H1 (cell line): ENCODE results near the gene NPY5R. TPM values are rescaled to one million over a fixed set of nuclear protein-coding genes. Genes with fewer than 3 reads are reported as not detected.

ENCODE experiments used
- CTCF ChIA-PET: fragments of 300-600 bp; sonication (Branson Sonifier 250); formaldehyde crosslinking; loops from one replicate; lab custom pipeline; 2021; ENCODE audit not compliant: partially characterized antibody; lab: Charles Lee
- POLR2A ChIA-PET: fragments of 300-600 bp; sonication (Branson Sonifier 250); formaldehyde crosslinking; loops from one replicate; lab custom pipeline; 2021; ENCODE audit warnings: inconsistent platforms; ENCODE audit not compliant: partially characterized antibody; lab: Charles Lee
- DNase-seq, 2 experiments: peaks; one replicate each; pipeline versions ENCODE4 v3.0.0 to v3.0.0-alpha.2; 2010 to 2022; ENCODE audit warnings: low spot score in 2 of 2, low read depth in 1 of 2, mixed read lengths in 1 of 2
- FAIRE-seq: peaks from 2 replicates; lab custom pipeline; 2011; peaks lifted over from hg19 to GRCh38; lab: Jason Lieb, UNC
- H2AFZ ChIP-seq: 2 replicates; pipeline ENCODE4 v1.8.1; 2012; ENCODE audit warnings: low read length, inconsistent platforms
- H2AK5ac ChIP-seq: 2 replicates; pipeline ENCODE4 v1.6.1; 2013; ENCODE audit warnings: low read depth, low read length
- H2BK120ac ChIP-seq: replicated peaks from 2 replicates; pipeline ENCODE3; 2013; ENCODE audit warnings: low read depth, low read length, inconsistent platforms
- H2BK12ac ChIP-seq: 2 replicates; pipeline ENCODE4 v1.6.1; 2013; ENCODE audit warnings: low read depth, low read length
- H2BK15ac ChIP-seq: 2 replicates; pipeline ENCODE4 v1.6.1; 2013; ENCODE audit warnings: low read length
- H2BK20ac ChIP-seq: 2 replicates; pipeline ENCODE4 v1.6.1; 2013; ENCODE audit warnings: low read length
- H2BK5ac ChIP-seq: 2 replicates; pipeline ENCODE4 v1.6.1; 2013; ENCODE audit warnings: low read depth, low read length
- H3K14ac ChIP-seq: 2 replicates; pipeline ENCODE4 v1.6.1; 2013; ENCODE audit warnings: inconsistent platforms; ENCODE audit not compliant: insufficient read length
- H3K18ac ChIP-seq: 2 replicates; pipeline ENCODE4 v1.6.1; 2013; ENCODE audit warnings: low read length; ENCODE audit errors: extremely low read depth
- H3K23ac ChIP-seq: 2 replicates; pipeline ENCODE4 v1.6.1; 2013; ENCODE audit warnings: inconsistent platforms; ENCODE audit not compliant: insufficient read length
- H3K23me2 ChIP-seq: 2 replicates; pipeline ENCODE4 v1.6.1; 2013; ENCODE audit warnings: low read depth, low read length
- H3K27ac ChIP-seq: 2 replicates; pipeline ENCODE4 v1.6.1; 2011; ENCODE audit warnings: low read depth, low read length, inconsistent platforms
- H3K27me3 ChIP-seq, 4 experiments: replicated peaks in 1 of 4; 1 replicate in 1 of 4; 2 replicates in 3 of 4; pipeline versions ENCODE4 v1.6.1 to v1.8.1; 2011 to 2013; ENCODE audit warnings: low read length in 3 of 4, mild to moderate bottlenecking in 3 of 4, inconsistent platforms in 2 of 4, mixed read lengths in 2 of 4, moderate library complexity in 1 of 4; ENCODE audit not compliant: control insufficient read depth in 3 of 4, insufficient read depth in 3 of 4; ENCODE audit errors: extremely low read depth in 1 of 4
- H3K36me3 ChIP-seq, 4 experiments: 2 replicates each; pipeline versions ENCODE4 v1.6.1 to v1.8.1; 2011 to 2013; ENCODE audit warnings: mild to moderate bottlenecking in 4 of 4, low read length in 3 of 4, moderate library complexity in 2 of 4, control low read depth in 1 of 4, inconsistent platforms in 1 of 4; ENCODE audit not compliant: insufficient read depth in 4 of 4, control insufficient read depth in 2 of 4
- H3K4ac ChIP-seq: replicated peaks from 2 replicates; pipeline ENCODE3; 2013; ENCODE audit warnings: low read length, low read depth, mixed read lengths, inconsistent platforms; ENCODE audit not compliant: insufficient read length
- H3K4me1 ChIP-seq, 4 experiments: replicated peaks in 1 of 4; 1 replicate in 1 of 4; 2 replicates in 3 of 4; pipeline versions ENCODE4 v1.6.1 to v1.8.1; 2011 to 2013; ENCODE audit warnings: low read length in 3 of 4, inconsistent platforms in 2 of 4, mixed read lengths in 1 of 4; ENCODE audit not compliant: insufficient read depth in 4 of 4, control insufficient read depth in 3 of 4
- H3K4me2 ChIP-seq, 2 experiments: 2 replicates each; pipeline versions ENCODE4 v1.6.1 to v1.8.1; 2011 to 2013; ENCODE audit warnings: low read depth in 2 of 2, low read length in 2 of 2, control low read depth in 1 of 2, inconsistent platforms in 1 of 2, mild to moderate bottlenecking in 1 of 2; ENCODE audit not compliant: insufficient read depth in 1 of 2
- H3K4me3 ChIP-seq, 4 experiments: fragments of 200-600, 300-600 bp in 1 of 4; sonication (generic), shearing (Covaris generic), sonication (Bioruptor Twin) in 1 of 4; 2 replicates each; pipeline versions ENCODE4 v1.5.1 to v1.8.1; 2011 to 2016; ENCODE audit warnings: low read length in 4 of 4, low read depth in 3 of 4, control low read depth in 2 of 4, inconsistent platforms in 2 of 4, mild to moderate bottlenecking in 2 of 4, mixed read lengths in 1 of 4, moderate library complexity in 1 of 4; ENCODE audit not compliant: insufficient read depth in 2 of 4; ENCODE audit errors: extremely low read depth in 1 of 4
- H3K56ac ChIP-seq: replicated peaks from 2 replicates; pipeline ENCODE3; 2013; ENCODE audit warnings: low read depth, mild to moderate bottlenecking, mixed read lengths, low read length, inconsistent platforms; ENCODE audit not compliant: insufficient read length
- H3K79me1 ChIP-seq: 2 replicates; pipeline ENCODE4 v1.6.1; 2013; ENCODE audit warnings: low read depth, low read length, control low read depth
- H3K79me2 ChIP-seq, 2 experiments: 2 replicates each; pipeline versions ENCODE4 v1.6.1 to v1.8.1; 2012 to 2013; ENCODE audit warnings: low read length in 2 of 2, mild to moderate bottlenecking in 2 of 2, inconsistent platforms in 1 of 2; ENCODE audit not compliant: insufficient read depth in 2 of 2, control insufficient read depth in 1 of 2
- H3K9ac ChIP-seq, 4 experiments: replicated peaks in 1 of 4; 1 replicate in 1 of 4; 2 replicates in 3 of 4; pipeline versions ENCODE4 v1.6.1 to v1.8.1; 2011 to 2013; ENCODE audit warnings: low read depth in 3 of 4, low read length in 3 of 4, control low read depth in 2 of 4, mild to moderate bottlenecking in 2 of 4, moderate library complexity in 2 of 4, inconsistent platforms in 1 of 4; ENCODE audit errors: extremely low read depth in 1 of 4
- H3K9me3 ChIP-seq, 2 experiments: 2 replicates each; pipeline versions ENCODE4 v1.6.1 to v1.8.1; 2012 to 2013; ENCODE audit warnings: mild to moderate bottlenecking in 2 of 2, moderate library complexity in 2 of 2, control low read depth in 1 of 2, inconsistent platforms in 1 of 2, low read depth in 1 of 2, low read length in 1 of 2, mixed read lengths in 1 of 2; ENCODE audit not compliant: insufficient read depth in 2 of 2
- H4K20me1 ChIP-seq, 2 experiments: replicated peaks in 1 of 2; 2 replicates each; pipeline versions ENCODE3 to v1.8.1; 2011 to 2013; ENCODE audit warnings: inconsistent platforms in 2 of 2, low read length in 2 of 2, mild to moderate bottlenecking in 1 of 2; ENCODE audit not compliant: insufficient read depth in 2 of 2, control insufficient read depth in 1 of 2
- H4K5ac ChIP-seq: 2 replicates; pipeline ENCODE4 v1.6.1; 2013; ENCODE audit warnings: low read length, low read depth, mixed read lengths, inconsistent platforms; ENCODE audit not compliant: insufficient read length
- H4K8ac ChIP-seq: 2 replicates; pipeline ENCODE4 v1.8.0; 2013; ENCODE audit warnings: mild to moderate bottlenecking, moderate library complexity, low read length, inconsistent platforms; ENCODE audit not compliant: insufficient read depth; ENCODE audit errors: extremely low read depth
- H4K91ac ChIP-seq: replicated peaks from 2 replicates; pipeline ENCODE3; 2013; ENCODE audit warnings: low read length, mixed read lengths, inconsistent platforms; ENCODE audit not compliant: insufficient read length
- CBX5 ChIP-seq: fragments of 300-800, 300-1000 bp; sonication (generic); IDR thresholded peaks from 2 replicates; pipeline ENCODE4 v1.7.1; 2016; ENCODE audit warnings: antibody characterized with exemption, low read length, low read depth
- EGR1 ChIP-seq: IDR thresholded peaks from 2 replicates; pipeline ENCODE4 v1.6.1; 2011; ENCODE audit warnings: low read depth, low read length, borderline replicate concordance
- JUN ChIP-seq: IDR thresholded peaks from 2 replicates; pipeline ENCODE4 v1.6.1; 2011; ENCODE audit warnings: low read depth, mild to moderate bottlenecking, improper control_type of control experiment, low read length
- JUND ChIP-seq: IDR thresholded peaks from 2 replicates; pipeline ENCODE4 v1.6.1; 2011; ENCODE audit warnings: mild to moderate bottlenecking, improper control_type of control experiment, low read length
- PHF8 ChIP-seq: fragments of 200-600 bp; sonication (generic); conservative IDR thresholded peaks from 2 replicates; pipeline ENCODE4 v1.7.1; 2012; ENCODE audit warnings: low read depth, mild to moderate bottlenecking, inconsistent platforms, low read length, moderate library complexity
- RAD21 ChIP-seq, 2 experiments: IDR thresholded peaks in 1 of 2; conservative IDR thresholded peaks in 1 of 2; 2 replicates each; pipeline ENCODE4 v1.6.1; 2011; ENCODE audit warnings: low read depth in 2 of 2, low read length in 2 of 2, improper control_type of control experiment in 1 of 2, inconsistent platforms in 1 of 2, mild to moderate bottlenecking in 1 of 2, moderate library complexity in 1 of 2
- SIRT6 ChIP-seq: IDR thresholded peaks from one replicate; pipeline ENCODE4 v1.7.1; 2012; ENCODE audit warnings: low read length, inconsistent platforms
- SP4 ChIP-seq: IDR thresholded peaks from 2 replicates; pipeline ENCODE4 v1.6.1; 2012; ENCODE audit warnings: low read length, inconsistent platforms
- SRF ChIP-seq: IDR thresholded peaks from 2 replicates; pipeline ENCODE4 v1.6.1; 2011; ENCODE audit warnings: mild to moderate bottlenecking, low read depth, low read length, moderate library complexity
- TCF12 ChIP-seq: IDR thresholded peaks from 2 replicates; pipeline ENCODE4 v1.6.1; 2011; ENCODE audit warnings: low read depth, mild to moderate bottlenecking, low read length
- ZNF274 ChIP-seq: IDR thresholded peaks from 2 replicates; pipeline ENCODE4 v1.7.0; 2012; ENCODE audit warnings: low read length, borderline replicate concordance; ENCODE audit errors: extremely low read depth
- WGBS, 2 experiments: shearing (Covaris generic) in 1 of 2; methylation state at CpG; one replicate each; pipeline versions ENCODE4 v1.1.6 to v1.1.7; 2013 to 2015; ENCODE audit warnings: low lambda C conversion rate in 2 of 2, mixed read lengths in 2 of 2, inconsistent platforms in 1 of 2, low coverage in 1 of 2, missing lambda C conversion rate in 1 of 2; ENCODE audit not compliant: insufficient replicate concordance in 2 of 2, insufficient coverage in 1 of 2, insufficient read length in 1 of 2; ENCODE audit errors: extremely low coverage in 1 of 2, missing lambda C conversion rate in 1 of 2; 5-methylcytosine and 5-hydroxymethylcytosine counted together
- polyA plus RNA-seq, 7 experiments: library from polyadenylated mRNA; depleted of rRNA in 3 of 7; stranded (reverse) in 5 of 7; unstranded in 2 of 7; fragments of >200 nt in 5 of 7; fragments of 200-250 nt in 2 of 7; gene quantifications; 1 replicate in 5 of 7; 2 replicates in 1 of 7; 4 replicates in 1 of 7; pipeline versions ENCODE4 v1.2.1 to v1.2.3, GENCODE V29; 2011 to 2013; ENCODE audit warnings: missing spikeins in 2 of 7, mixed read lengths in 2 of 7
- total RNA-seq: library from RNA; stranded (reverse); fragmentation: NEBNext Ultra II Directional; extraction: Animal tissue kit (Norgen Biotek cat#: 25700); gene quantifications from 2 replicates; pipeline ENCODE4 v1.2.1, GENCODE V29; 2021

The NPY5R gene
- total and polyA plus RNA-seq, 2 of the 8 experiments (the other 6 are each of a cell fraction or from before 2014, with no cell fraction given) = 1.5 to 1.9 TPM

GRCh38 chr4:163384434-163384833 is 40.7 kb downstream of the NPY5R start:
- no peak overlapping the region for H2AFZ ChIP-seq
- no peaks in the 10 kb centered on the region for H3K4me1 ChIP-seq
- no peak for TF ChIP-seq ZNF274
- TF ChIP-seq JUN = no peak
- TF ChIP-seq SRF = no peak
- TF ChIP-seq RAD21 (IDR thresholded peaks at IDR 0.05 in 1 of 2, conservative IDR thresholded peaks at IDR 0.05 in 1 of 2; ENCODE audit: low read depth in 2 of 2, low read length in 2 of 2) = no peak
- no peak for TF ChIP-seq SP4
- no peak for TF ChIP-seq JUND
- TF ChIP-seq EGR1 = no peak
- TF ChIP-seq PHF8 = no peak
- TF ChIP-seq CBX5 = no peak
- no peak for TF ChIP-seq TCF12
- no peak for TF ChIP-seq SIRT6
- no peak for FAIRE-seq
- no peaks in the 10 kb centered on the region for H3K9me3 ChIP-seq
- H3K23me2 ChIP-seq = no peaks in the 10 kb centered on the region; the same call in 1 of the 2 replicates
- POLR2A ChIA-PET = no interaction called here
- no peak overlapping the region for H2BK20ac ChIP-seq
- H4K5ac ChIP-seq = no peak overlapping the region
- no peak overlapping the region for H3K23ac ChIP-seq
- no peaks in the 10 kb centered on the region for H3K79me2 ChIP-seq
- no peak overlapping the region for H3K14ac ChIP-seq
- no peaks in the 10 kb centered on the region for H3K36me3 ChIP-seq
- no peaks in the 10 kb centered on the region for H3K79me1 ChIP-seq
- H4K8ac ChIP-seq = no peak overlapping the region
- H2BK12ac ChIP-seq = no peak overlapping the region
- no peak overlapping the region for H3K4me2 ChIP-seq
- no peak overlapping the region for H3K9ac ChIP-seq
- CTCF ChIA-PET = no interaction called here
- no peak overlapping the region for H3K4ac ChIP-seq
- DNase-seq = no peak
- no peak overlapping the region for H2BK5ac ChIP-seq
- H2BK15ac ChIP-seq = no peak overlapping the region
- no peaks in the 10 kb centered on the region for H3K27me3 ChIP-seq
- H4K20me1 ChIP-seq = no peaks in the 10 kb centered on the region
- H2AK5ac ChIP-seq = no peak overlapping the region
- no peak overlapping the region for H2BK120ac ChIP-seq
- H3K4me3 ChIP-seq = no peak overlapping the region
- H3K56ac ChIP-seq = no peak overlapping the region
- H3K27ac ChIP-seq = no peak overlapping the region
- no peak overlapping the region for H3K18ac ChIP-seq
- WGBS, 2 experiments = 96% methylated on average over 5 of the region's 5 CpGs; no CpG with 5 or more reads in 1 of the 2 experiments
- H4K91ac ChIP-seq = no peak overlapping the region
